AG09319 (cell line): ENCODE data around the gene KASH5.

ENCODE experiments used
- DNase-seq: peaks from one replicate; pipeline ENCODE4 v3.0.0-alpha.2; 2010; ENCODE audit warnings: low read depth; ENCODE audit errors: extremely low read depth
- CTCF ChIP-seq: IDR thresholded peaks from 2 replicates; pipeline ENCODE4 v1.5.1; 2011; ENCODE audit warnings: low read depth, mild to moderate bottlenecking, inconsistent platforms, low read length, moderate library complexity

The KASH5 gene

GRCh38 chr19:49430172-49430677, 42.2 kb downstream of the KASH5 start:
- no peak for TF ChIP-seq CTCF
- DNase-seq = no peak

DNA sequence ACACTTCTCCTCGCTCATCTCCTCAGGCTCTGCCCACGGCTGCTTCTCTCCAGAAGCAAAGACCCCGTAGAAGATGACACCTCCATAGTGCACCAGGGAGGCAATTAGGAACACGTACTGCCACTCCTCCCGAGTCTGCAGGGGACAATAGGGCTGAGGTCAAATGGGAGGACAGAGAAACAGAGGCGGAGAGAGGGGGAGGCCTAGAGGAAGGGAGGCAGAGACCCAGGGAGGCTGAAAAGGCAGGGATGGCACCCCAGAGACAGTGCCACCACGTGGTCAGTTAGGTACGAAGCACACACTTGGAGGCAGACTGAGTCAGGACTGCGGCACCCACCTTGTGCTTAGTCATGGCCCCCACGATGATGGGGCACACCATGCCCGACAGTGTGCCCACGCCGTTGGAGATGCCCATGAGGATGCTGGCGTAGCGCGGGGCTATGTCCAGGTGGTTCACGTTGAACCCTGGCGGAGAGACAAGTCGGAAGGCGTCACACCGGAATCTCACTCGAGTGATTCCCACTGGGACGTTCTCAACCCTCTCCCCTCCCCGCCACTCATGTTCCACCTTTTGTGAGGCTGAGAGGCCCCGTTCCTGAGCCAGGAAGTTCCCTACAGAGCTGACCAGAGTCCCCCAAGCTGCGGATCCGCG, 42.8 kb downstream of the KASH5 start:
- DNase-seq = no peak
- TF ChIP-seq CTCF = no peak; the same call in none of the 2 replicates

DNA sequence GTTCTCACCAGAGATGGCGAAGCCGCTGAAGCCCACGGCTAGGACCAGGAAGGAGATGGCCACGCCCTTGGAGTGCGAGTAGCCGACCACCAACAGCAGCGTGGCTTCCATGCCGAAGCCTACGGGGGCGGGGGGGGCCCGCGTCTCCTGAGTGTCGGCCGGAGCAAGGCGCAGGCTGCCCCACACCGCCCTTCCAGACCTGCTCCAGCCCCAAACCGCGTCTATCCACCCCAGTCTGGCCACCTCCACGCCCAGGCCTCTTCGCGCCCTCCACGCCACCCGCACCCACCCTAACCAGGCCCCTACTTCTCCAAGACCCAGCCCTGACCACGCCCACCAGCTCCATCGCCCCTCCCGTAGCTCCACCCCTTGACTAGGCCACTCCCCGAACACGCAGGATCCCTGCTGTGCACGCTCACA, 43.3 kb downstream of the KASH5 start:
- DNase-seq = no peak

GRCh38 chr19:49432141-49433073, 44.4 kb downstream of the KASH5 start:
- TF ChIP-seq CTCF = no peak
- DNase-seq = no peak

More for the DNA sequence above, 43.3 kb downstream of the KASH5 start:
- TF ChIP-seq CTCF = no peak

DNA sequence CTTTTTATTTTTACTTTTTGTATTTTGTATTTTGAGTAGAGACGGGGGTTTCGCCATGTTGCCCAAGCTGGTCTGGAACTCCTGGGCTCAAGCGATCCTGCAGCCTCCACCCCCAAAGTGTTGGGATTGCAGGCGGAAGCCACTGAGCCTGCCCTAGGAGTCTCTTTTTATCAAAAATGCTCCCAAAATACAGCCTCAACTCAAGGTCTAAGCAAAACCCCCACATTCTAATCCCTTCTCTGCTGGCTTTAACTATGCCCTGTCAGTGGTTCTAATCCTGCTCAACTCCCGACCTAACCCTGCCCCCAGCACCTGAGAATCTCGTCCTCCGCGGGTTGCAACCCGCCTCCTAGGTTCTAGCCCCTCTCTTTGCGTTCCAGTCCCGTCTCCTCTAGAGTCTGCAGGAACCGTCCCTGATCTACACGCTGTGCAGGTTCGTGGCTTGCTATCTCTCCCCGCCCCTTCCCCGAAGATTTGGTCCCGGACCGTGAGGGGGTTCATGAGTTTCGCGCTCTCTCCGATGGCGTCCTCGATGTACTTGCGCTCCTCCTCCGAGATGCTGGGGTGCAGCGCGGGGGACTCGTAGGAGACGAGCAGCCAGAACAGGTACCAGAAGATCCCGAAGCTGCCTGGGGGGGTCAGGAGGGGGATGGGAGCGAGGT, 45.3 kb downstream of the KASH5 start:
- no peak for TF ChIP-seq CTCF

GRCh38 chr19:49434907-49435583, 47.0 kb downstream of the KASH5 start:
- no peak for DNase-seq
- TF ChIP-seq CTCF = no peak

More for the DNA sequence above, 45.3 kb downstream of the KASH5 start:
- DNase-seq = no peak
